Nephron (organoid): ENCODE data around the gene HMGB1.

Source experiments
- H3K27ac Mint-ChIP-seq, 3 experiments: 2 replicates each; pipeline ENCODE4 v1.8.0; 2020; ENCODE audit warnings: mixed read lengths in 3 of 3, mild to moderate bottlenecking in 2 of 3, moderate library complexity in 1 of 3
- H3K27me3 Mint-ChIP-seq: 2 replicates; pipeline ENCODE4 v1.8.0; 2021; ENCODE audit warnings: low read depth, mild to moderate bottlenecking, moderate library complexity, mixed read lengths
- H3K36me3 Mint-ChIP-seq: 2 replicates; pipeline ENCODE4 v1.8.0; 2020; ENCODE audit warnings: low read depth, mixed read lengths
- H3K4me1 Mint-ChIP-seq: 2 replicates; pipeline ENCODE4 v1.8.0; 2020; ENCODE audit warnings: mixed read lengths
- H3K4me3 Mint-ChIP-seq, 3 experiments: 2 replicates each; pipeline ENCODE4 v1.8.0; 2020; ENCODE audit warnings: mild to moderate bottlenecking in 3 of 3, mixed read lengths in 3 of 3, moderate library complexity in 2 of 3
- H3K9me3 Mint-ChIP-seq: 2 replicates; pipeline ENCODE4 v1.8.0; 2020; ENCODE audit warnings: mixed read lengths
- TF ChIP-seq, protein P1 (sequence below), 3 experiments: fragments of 200-600 bp; sonication (generic); IDR thresholded peaks; one replicate each; pipeline ENCODE4 v1.5.0; 2021; ENCODE audit warnings: antibody characterized with exemption in 3 of 3; ENCODE audit not compliant: unreplicated experiment in 3 of 3

HMGB1 gene

GRCh38 chr13:30477346-30478195, 11.8 kb upstream of the HMGB1 start:
- no peaks in the 10 kb centered on the region for H3K36me3 Mint-ChIP-seq
- H3K4me1 Mint-ChIP-seq = peaks cover 7% of the 10 kb centered on the region
- no peaks in the 10 kb centered on the region for H3K9me3 Mint-ChIP-seq
- peak overlapping the region in 1 of 3 experiments; percentile 42 for H3K27ac Mint-ChIP-seq
- H3K27me3 Mint-ChIP-seq = no peaks in the 10 kb centered on the region
- no peak overlapping the region for H3K4me3 Mint-ChIP-seq
- TF ChIP-seq, protein P1, sequence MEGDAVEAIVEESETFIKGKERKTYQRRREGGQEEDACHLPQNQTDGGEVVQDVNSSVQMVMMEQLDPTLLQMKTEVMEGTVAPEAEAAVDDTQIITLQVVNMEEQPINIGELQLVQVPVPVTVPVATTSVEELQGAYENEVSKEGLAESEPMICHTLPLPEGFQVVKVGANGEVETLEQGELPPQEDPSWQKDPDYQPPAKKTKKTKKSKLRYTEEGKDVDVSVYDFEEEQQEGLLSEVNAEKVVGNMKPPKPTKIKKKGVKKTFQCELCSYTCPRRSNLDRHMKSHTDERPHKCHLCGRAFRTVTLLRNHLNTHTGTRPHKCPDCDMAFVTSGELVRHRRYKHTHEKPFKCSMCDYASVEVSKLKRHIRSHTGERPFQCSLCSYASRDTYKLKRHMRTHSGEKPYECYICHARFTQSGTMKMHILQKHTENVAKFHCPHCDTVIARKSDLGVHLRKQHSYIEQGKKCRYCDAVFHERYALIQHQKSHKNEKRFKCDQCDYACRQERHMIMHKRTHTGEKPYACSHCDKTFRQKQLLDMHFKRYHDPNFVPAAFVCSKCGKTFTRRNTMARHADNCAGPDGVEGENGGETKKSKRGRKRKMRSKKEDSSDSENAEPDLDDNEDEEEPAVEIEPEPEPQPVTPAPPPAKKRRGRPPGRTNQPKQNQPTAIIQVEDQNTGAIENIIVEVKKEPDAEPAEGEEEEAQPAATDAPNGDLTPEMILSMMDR (IDR thresholded peaks at IDR 0.05; ENCODE audit: unreplicated experiment in 3 of 3) = no peak

GRCh38 chr13:30473675-30474074, 7.9 kb upstream of the HMGB1 start:
- H3K9me3 Mint-ChIP-seq = no peaks in the 10 kb centered on the region
- no peaks in the 10 kb centered on the region for H3K36me3 Mint-ChIP-seq
- no peak overlapping the region for H3K27ac Mint-ChIP-seq
- no peaks in the 10 kb centered on the region for H3K27me3 Mint-ChIP-seq
- TF ChIP-seq, protein P1 (IDR thresholded peaks at IDR 0.05; ENCODE audit: unreplicated experiment in 3 of 3) = no peak
- H3K4me3 Mint-ChIP-seq = no peak overlapping the region
- H3K4me1 Mint-ChIP-seq = peaks cover 7% of the 10 kb centered on the region

- H3K27me3 Mint-ChIP-seq = no peaks in the 10 kb centered on the region
- peaks cover 19% of the 10 kb centered on the region for H3K36me3 Mint-ChIP-seq
- H3K4me3 Mint-ChIP-seq = peak overlapping the region; percentile 65 to 97 (median 95)
- H3K9me3 Mint-ChIP-seq = no peaks in the 10 kb centered on the region
- H3K27ac Mint-ChIP-seq = peak overlapping the region; percentile 97 to 100 (median 100)
- TF ChIP-seq, protein P1 (IDR thresholded peaks at IDR 0.05; ENCODE audit: unreplicated experiment in 3 of 3) = no peak
- peaks cover 36% of the 10 kb centered on the region for H3K4me1 Mint-ChIP-seq
Observed at GRCh38 chr13:30466841-30467252, 1.1 kb upstream of the HMGB1 start.

DNA sequence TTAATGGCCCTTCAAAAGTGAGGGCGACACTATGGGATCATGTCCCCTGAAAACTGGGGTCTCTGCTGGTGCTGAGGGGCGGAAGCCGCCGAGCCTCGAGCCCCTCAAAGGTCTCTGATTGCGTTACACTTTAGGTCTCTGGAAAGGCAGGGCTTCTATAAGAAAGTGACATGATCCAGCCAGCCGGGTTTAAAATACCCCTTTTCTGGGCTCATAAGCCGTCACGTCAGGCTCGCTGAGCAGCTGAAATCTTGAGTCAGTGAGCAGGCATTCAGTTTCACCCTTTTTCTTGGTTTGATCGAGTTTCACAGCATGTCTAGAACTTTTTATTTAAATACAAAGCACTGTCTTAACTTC, 600 bp upstream of the HMGB1 start:
- Mint-ChIP-seq H3K36me3 (peaks cover 22% of the 10 kb centered on the region), H3K4me3 (peak overlapping the region; percentile 93 to 97 (median 95)), H3K27me3 (no peaks in the 10 kb centered on the region), H3K27ac (peak overlapping the region; percentile 97 to 100 (median 100)), H3K4me1 (peaks cover 39% of the 10 kb centered on the region), H3K9me3 (no peaks in the 10 kb centered on the region)
- TF ChIP-seq, protein P1 (IDR thresholded peaks at IDR 0.05; ENCODE audit: unreplicated experiment in 3 of 3) = no peak

GRCh38 chr13:30465343-30465592, 468 bp downstream of the HMGB1 start:
- H3K36me3 Mint-ChIP-seq = peaks cover 25% of the 10 kb centered on the region
- no peak overlapping the region for H3K4me3 Mint-ChIP-seq
- no peaks in the 10 kb centered on the region for H3K9me3 Mint-ChIP-seq
- peak overlapping the region in 1 of 3 experiments; percentile 97 for H3K27ac Mint-ChIP-seq
- TF ChIP-seq, protein P1 (IDR thresholded peaks at IDR 0.05; ENCODE audit: unreplicated experiment in 3 of 3) = no peak
- peaks cover 41% of the 10 kb centered on the region for H3K4me1 Mint-ChIP-seq
- no peaks in the 10 kb centered on the region for H3K27me3 Mint-ChIP-seq
